ENCODE measurements around the gene PLA2G15.
A peak's percentile ranks its signal among the peaks of the same experiment; 100 is the strongest.
"Not testable (repeated sequence)": the region's sequence is repeated elsewhere in the genome, so short reads cannot be mapped to it uniquely, and the experiment has no call there.

Gene PLA2G15

DNA sequence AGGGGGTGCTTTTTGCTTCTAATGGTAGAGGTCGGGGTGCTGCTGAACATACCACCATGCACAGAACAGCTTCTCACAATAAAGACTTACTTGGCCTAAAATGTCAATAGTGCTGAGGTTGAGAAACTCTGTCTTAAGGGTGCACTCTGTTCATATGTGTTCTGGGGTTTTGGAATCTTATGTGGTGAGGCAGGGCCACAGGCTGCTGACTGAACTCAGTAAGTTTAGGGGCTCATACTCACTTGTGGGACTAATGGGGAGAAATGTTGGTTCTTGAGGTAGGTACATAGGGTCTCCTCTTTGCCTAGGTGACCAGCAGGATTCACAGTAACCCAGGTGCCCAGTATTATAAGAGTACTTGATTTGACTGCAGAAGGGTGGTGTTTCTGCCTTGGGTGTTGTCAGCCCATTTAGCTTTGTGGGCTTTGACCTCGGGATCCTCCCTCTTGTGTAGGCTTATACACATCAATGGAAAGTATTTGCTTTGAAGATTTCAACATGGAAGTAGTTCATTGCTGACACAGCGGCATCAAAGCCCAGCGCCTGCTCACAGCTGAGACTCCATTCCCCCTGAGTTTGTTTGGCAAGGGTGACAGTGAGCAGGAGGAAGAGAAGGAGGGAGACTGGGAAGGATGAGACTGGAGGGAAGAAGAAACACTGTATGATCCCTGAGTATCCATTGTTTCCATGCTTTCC, 36.3 kb downstream of the PLA2G15 start:
- DNase-seq: no peak

DNA sequence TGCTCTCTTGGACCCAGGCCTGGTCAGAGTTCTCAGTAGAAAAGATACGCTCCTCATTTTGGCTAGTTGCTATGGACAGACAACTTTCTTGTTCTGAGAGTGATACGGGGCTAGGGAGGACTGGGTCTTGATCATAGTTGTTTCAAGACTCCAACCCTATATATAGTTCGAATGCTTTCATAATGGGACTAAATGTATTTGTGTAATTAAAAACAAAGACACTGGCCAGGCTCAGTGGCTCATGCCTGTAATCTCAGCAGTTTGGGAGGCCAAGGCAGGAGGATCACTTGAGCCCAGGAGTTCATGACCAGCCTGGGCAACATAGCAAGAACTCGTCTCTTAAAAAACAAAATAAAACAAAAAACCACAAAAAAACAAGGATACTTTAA, 36.9 kb downstream of the PLA2G15 start:
- DNase-seq: no peak

DNA sequence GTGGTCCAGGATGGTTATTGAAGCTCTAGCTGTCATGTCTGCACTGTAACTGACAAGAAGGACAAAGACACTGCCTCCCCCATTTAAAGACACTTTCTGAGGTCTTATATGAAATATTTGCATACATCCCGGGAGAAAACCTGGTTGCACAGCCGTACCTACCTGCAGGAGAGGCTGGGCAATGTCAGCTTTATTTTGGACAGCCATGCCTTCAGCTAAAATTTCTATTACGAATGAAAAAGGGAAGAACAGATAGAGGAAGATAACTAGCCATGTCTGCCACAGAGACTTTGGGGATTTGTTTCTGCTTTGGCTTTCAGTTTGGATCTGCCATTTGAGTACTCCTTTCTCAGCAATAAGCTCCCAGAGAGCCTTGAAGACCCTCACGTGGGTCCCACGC, 38.2 kb downstream of the PLA2G15 start:
- no peak for DNase-seq

DNA sequence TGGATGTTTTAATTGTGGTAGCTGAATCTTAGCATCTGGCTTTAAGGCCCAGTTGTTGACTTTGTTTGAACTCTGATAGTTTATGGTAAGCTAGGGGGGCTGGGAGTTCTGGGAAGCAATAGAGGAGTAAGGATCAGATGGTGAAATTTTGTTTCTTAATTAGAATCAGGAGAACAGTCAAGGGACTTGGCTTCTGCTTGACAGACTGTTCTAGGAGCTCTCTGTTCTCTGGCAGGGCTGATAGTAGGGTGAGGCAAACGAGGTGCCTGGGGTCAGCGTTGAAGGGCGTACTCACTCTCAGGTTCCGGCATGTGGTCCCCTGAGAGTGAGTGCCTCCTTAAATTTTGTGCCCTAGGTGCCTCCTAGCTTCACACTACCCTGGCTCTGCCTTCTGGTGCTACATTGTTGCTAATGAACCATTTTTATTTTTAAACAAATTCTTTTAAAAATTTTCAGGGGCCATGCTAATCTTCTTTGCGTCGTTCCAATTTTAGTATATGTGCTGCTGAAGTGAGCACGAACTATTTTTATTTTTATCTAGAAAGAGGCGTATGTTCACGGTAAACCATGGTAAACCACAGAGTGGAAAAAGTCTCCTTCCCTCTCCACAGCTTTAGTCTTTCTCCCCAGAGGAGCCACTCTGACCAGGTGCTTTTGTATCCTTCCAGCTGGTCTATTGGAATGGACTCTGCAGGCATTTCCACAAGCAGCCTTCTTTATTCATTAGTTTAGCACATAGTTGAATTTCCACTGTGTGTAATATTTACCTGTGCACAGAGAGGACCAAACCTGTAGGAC, 38.8 kb downstream of the PLA2G15 start:
- no peak for DNase-seq

DNA sequence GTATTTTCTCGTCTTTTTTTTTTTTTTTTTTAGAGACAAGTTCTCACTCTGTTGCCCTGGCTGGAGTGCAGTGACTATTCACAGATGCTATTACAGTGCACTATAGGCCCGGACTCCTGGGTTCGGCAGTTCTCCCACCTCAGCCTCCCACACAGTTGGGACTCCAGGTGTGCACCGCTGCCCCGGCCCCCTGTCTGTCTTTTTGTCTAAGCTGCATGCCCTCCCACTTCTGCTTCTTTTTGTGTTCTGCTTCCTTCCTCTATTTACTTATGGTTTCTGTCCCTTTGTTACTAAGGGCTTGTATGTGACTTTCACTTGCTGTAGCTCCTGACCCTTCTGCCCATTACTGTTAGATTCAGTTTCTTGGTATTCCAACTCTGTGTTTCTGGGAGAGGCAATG, 39.7 kb downstream of the PLA2G15 start:
- DNase-seq: no peak

DNA sequence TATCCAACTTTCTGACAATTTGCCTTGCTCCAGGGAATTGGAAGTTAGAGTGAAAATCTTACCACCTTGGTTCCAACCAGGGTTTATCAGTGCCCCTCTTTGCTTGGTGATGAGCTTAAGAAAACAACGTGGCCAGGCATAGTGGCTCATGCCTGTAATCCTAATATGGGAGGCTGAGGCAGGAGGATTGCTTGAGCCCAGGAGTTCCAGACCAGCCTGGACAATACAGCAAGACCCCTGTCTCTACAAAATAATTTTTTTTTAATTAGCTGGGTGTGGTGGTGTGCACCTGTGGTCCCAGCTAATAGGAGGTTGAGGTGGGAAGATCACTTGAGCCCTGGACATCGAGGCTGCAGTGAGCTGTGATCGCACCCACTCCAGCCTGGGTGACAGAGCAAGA, 40.5 kb downstream of the PLA2G15 start:
- no peak for DNase-seq

DNA sequence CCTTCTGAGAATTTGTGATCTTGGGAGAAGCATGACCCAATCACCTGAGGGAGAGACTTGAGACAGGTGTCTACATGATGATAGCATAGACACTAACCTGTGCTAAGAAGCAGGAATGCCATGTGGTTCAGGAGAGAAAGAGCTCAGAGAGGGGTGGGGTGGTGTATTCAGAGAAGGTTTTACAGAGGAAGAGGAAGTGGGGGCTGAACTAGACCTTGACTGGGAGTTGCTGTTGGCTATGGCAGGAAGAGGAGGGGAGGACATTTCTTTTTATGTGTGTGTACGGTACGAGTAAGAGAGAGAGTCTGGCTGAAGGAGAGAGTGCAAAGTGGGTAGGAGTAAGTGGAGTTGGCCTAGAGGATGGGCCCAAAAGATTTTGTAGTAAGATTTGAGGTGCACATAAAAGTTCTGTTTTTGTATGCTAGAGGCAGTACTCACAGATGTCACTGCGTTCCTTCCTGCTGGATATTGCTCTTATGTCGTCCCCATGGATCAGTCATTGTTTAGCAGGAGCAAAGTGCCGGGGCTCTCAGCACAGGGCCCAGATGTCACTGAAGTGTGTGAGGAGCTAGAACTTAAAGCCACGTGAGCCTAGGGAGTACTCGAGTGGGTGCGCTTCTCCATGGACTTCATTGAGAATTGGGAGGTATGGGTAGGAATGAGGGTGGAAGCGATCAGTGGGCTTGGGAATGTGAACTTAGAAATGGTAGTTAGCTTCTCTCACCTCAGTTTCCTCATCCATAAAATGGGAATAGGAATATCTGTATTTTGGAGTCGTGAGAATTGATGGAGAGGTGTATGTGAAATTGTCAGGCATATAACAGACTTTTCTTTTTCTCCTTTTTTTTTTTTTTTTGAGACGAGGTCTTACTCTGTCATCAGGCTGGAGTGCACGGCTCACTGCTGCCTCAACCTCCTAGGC, 41.2 kb downstream of the PLA2G15 start:
- peak; percentile 41 for DNase-seq

DNA sequence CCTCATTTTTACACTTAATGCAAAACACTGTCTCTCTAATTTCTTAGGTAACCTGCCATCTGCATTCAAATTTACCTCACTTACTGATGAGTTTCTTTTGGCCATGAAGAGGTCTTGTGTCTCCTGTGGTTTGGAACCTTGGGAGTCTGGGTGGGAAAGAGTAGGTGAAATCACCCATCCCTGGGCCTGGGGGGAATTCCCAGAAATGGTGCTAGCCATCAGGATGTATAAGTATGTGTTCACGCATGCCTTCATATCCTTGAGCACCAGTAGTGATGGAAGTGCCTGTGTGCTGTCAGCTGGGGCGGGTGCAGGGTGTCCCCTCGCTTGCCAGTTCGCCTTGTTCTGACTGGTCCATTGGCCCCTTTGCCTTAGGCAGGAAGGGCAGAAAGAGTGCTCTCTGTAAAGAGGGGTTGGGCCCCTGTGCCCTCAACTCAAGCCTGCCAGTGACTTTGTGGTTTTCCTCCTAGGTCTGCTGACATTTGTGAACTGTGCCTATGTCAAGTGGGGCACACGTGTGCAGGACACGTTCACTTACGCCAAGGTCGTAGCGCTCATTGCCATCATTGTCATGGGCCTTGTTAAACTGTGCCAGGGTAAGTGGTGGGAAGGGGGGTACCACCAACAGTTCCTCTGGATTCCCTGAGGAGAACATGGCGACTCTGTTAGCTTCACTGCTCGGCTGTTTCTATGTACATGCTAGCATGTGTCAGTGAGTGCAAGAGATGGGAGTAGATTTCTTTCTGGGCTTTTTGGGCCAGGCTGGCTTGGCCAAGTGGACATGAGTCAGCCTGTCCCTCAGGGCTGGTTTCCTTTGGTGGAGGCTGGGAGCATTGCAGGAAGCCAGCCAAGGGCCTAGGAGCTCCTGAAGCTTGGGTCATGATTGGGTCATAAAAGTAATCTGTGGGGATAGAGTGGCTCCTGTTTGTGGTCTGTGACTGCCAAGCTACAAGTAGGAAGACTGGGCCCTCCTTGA, 42.4 kb downstream of the PLA2G15 start:
- peak; percentile 45 for DNase-seq

DNA sequence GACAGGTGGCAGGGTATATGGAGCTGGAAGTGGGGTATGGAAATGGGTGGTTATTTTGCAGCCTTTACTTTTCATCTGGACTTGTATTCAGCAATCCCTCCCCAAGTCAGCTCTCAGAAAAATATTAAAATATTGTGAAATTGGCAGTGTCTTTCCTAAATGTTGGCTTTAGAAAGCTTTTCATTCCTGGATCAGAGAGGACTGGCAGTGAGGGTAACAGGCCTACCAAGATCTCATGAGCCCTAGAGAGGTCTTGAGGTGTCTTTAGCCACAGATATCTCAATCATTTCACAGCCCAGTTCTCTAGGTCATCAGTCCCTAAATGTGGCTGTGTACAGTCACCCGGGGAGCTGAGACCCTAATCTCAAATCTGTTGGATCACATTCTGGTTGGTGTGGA, 43.1 kb downstream of the PLA2G15 start:
- DNase-seq: no peak

DNA sequence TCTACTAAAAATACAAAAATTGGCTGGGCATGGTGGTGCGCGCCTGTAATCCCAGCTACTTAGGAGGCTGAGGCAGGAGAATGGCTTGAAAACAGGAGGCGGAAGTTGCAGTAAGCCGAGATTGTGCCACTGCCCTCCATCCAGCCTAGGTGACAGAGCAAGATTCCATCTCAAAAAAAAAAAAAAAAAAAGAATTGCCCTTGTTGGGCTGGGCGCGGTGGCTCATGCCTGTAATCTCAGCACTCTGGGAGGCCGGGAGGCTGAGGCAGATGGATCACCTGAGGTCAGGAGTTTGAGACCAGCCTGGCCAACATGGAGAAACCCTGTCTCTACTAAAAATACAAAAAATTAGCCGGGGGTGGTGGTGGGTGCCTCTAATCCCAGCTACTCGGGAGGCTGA, 43.6 kb downstream of the PLA2G15 start:
- not testable (repeated sequence) for DNase-seq

DNA sequence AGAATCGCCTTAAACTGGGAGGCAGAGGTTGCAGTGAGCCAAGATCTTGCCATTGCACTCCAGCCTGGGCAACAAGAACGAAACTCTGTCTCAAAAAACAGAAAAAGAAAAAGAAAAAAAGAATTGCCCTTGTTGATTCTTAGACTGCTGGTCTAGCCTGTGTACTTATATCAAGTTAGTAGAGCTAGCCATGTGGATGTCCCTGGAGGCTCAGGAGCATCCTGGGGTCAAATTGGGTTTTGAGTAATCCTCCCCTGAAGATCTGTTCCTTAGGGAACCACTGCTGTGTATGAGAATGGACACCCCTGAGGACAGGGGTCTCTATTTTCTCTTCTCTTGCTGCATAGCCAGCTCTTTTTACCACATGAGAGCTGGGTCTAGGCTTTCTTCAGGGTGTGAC, 44.0 kb downstream of the PLA2G15 start:
- no peak for DNase-seq

DNA sequence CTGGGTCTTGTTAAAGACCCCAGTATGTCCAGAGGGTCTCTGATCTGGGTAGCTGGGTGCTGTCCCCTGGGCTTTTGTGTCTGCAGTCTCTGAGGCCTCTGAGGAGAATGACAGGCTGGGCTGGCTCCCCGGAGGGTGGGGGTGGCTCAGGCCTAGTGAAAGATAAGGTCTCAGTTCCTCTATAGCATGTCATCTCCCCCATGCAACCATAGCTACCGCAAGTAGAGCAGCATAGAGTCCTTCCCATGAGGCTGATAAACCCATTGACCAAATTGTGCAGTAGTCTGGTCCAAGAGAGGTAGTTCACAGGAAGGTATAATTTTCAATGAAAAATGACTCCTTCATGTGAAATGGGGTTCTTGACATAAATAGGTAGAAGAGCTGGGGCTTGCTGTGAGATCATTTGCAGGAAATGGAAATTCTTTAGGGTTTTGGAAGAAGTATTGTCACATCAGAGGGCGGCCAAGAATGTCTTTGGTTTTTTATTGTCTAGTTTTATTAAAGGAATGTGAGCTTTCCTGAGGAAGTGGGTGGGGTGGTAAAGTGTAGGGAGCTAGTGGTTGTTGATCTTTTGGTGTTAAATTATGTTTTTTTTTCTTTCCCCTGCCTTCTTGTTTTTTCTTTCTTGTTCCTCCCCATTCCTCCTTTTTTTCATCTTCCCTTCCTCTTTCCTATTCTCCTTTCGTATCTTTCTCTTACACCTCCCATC, 44.6 kb downstream of the PLA2G15 start:
- DNase-seq: peak; percentile 30

DNA sequence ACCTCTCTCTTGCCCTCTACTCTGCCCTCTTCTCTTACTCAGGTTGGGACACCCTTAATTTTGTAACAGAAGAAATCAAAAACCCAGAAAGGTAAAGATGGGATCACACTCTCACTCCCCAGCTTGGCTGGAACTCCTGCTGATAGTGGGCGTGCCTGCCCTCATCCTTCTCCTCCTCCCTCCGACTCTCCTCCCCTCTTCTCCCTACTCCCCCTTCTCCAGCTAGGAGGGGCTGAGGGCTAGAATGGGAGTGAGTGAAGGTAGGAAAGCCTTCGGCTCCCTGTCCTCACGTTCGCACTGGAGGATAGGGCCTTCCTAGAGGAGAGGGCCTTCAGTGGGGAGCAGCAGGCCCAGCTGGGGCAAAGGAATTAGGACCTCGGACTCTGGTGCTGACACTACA, 45.3 kb downstream of the PLA2G15 start:
- no peak for DNase-seq

DNA sequence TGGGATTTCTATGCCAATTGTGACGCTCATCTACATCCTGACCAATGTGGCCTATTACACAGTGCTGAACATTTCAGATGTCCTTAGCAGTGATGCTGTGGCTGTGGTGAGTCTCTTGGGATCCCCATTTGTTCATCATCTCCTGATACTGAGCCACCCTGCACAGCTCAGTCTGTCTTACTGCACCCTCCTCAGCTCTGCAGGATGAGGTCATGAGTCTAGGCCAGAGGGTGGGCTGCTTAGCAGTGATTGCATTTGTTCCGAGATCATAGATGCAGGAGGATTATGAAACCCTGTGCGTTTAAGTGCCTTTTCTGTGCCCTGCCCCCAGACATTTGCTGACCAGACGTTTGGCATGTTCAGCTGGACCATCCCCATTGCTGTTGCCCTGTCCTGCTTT, 46.1 kb downstream of the PLA2G15 start:
- no peak for DNase-seq

DNA sequence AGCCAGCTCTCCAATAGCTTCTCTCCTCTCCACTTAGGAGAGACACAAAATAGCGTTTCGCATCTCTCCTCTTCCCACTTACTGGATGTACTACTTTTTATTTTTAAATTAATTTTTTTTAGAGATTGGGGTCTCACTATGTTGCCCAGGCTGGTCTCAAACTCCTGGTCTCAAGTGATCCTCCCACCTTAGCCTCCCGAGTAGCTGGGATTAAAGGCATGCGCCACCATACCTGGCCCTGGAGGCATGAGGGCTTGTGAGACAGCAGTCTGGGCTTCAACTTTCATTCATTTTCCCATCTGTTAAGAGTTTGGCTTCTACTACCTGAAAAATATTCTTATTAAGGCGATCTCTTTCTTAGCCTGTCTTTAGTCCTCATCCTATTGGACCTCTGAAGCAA, 47.3 kb downstream of the PLA2G15 start:
- DNase-seq: no peak

DNA sequence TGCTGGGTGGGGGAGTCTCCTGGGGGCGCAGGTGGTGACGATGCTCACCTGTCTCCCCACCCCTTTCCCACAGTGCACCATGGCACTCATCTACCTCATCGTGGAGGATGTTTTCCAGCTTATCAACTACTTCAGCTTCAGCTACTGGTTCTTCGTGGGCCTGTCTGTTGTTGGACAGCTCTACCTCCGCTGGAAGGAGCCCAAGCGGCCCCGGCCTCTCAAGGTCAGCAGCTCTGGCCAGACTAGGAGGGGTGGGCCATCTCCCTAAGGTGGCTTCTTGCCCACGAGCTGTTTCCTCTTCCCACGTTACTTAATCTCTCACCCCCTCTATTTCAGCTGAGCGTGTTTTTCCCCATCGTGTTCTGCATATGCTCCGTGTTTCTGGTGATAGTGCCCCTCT, 51.1 kb downstream of the PLA2G15 start:
- no peak for DNase-seq

DNA sequence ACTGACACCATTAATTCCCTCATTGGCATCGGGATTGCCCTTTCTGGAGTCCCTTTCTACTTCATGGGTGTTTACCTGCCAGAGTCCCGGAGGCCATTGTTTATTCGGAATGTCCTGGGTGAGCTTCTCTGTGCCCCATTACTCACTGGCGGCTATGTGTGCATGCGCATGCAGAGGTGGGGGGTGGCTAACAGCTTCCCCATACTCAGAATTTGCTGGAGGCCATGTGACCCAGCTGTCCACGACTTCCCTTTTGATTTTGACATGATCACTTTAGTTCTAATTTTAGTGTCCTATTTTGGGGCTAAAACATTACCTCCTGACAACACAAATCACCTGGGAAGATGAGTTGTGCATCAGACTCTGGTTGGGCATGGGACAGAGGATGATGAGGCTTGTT, 51.5 kb downstream of the PLA2G15 start:
- no peak for DNase-seq

DNA sequence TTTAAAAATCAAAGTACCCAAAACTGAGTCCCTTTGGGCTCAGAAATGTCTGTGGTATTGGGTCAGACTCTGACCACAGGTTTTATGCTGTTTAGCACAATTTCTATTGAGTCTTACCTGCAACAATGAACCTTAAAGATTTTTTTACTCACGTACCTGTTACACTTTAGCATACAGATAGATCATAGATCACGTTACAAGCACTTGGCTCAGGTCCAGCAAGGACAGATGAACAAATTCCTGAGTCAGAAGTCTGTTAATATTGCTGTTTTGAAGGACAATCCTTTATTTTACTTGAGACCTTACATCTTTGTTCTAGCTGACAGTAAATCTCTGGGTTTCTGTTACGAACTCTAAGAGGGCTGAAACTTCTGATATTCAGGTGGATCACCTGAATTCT, 52.7 kb downstream of the PLA2G15 start:
- DNase-seq: no peak

DNA sequence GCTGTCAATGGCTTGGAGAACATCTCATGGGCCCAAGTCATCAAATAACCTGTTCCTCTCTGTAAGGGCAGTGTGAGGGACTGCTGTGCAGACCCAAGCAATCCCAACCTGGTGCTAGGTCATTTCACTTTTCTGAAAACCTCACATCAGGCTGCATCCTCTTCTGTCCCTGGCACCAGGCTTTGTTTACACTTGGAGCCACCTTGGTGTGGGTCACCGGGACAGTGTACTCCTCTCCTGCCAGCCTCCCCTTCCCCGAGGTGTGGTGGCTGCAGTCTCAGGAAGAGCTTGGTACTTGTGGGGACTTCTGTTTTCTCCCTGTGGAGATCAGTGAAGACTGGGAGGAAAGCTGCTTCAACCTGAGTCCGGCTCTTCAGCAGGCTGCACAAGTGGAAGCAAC, 53.1 kb downstream of the PLA2G15 start:
- DNase-seq: no peak

DNA sequence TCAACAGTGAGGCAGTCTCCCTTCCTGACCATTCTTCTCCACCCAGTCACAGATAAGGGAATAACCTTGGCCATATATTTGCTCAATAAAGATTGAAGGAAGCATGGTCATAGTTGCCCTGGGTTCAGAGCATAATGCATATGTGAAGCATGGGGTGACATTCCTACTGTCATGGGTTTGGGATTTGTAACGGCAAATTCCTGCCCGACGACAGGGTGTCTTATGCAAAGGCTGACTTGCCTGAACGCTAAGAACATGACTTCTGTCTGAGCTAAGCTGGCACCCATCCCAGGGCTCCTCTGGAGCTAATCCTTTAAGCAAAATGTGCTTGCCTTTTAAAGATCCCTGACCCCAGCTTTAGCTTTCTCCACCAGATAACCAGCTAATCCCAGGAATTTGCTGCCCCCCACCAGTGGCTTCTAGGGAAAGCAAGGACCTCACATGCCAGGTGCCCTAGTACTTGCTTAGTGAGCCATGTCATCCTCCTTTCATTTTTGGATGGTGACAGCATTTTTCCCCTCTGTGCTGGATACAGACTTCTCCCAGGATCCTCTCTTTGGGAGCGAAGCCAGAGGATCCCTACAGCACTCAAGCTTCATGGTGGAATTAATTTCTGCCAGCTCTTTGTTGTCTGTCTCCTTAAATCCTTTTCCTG, 53.9 kb downstream of the PLA2G15 start:
- DNase-seq: no peak
